ENCODE results near the gene TNFAIP8L2.
A peak's percentile ranks its signal among the peaks of the same experiment; 100 is the strongest.
"Not testable (repeated sequence)": the region's sequence is repeated elsewhere in the genome, so short reads cannot be mapped to it uniquely, and the experiment has no call there.

The TNFAIP8L2 gene

DNA sequence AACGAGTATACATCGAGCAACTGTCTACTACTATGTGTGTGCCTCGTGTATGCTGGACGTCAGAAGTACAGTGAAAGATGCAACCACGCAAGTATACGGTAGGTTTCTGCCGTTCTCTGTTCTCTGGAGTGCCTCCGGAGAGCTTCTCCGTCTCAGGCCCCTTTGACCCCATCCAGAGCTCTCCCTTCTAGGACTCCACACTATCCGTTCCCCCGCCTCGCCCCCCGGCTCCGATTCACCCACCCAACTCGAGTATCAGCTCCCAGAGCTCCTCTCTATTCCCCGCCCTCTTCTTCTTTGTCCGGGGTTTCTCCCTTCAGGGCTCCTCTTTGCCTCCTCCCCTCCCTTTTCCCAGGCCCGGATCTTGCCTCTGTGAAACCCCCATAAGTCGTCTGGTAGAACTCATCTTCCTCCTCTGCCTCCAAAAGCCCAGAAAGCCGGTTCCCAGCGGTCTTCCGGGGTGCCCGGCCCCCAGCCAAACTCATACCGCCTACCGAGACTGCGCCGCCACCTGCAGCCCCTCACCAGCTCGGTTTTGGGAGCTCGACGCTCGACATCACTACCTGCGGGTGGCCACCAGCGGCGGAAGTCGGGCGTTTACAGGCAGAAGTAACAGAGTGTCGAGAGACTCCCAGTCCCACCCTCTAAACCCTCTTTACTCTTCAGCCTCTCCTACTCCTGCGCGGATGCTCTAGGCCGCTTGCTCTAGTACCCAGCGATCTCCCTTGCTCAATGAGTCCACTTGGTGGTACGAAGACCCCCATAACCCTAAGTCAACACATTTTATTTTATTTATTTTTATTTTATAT, 33.4 kb downstream of the TNFAIP8L2 start, which contains the start of gene VPS72:
Gene VPS72, minus strand, starts transcription at position 561 of the 809 bp plus-strand sequence. Its CDS starts 76 bp downstream, at position 485.
- DNase-seq (ENCODE audit: low read depth in 2 of 2): peak; percentile 54 to 75

GRCh38 chr1:151192047-151192446, 35.6 kb downstream of the TNFAIP8L2 start:
- DNase-seq (ENCODE audit: low read depth in 2 of 2): no peak

- DNase-seq (ENCODE audit: low read depth in 2 of 2): no peak
These were observed 36.9 kb downstream of the TNFAIP8L2 start for GRCh38 chr1:151193304-151193703.

DNA sequence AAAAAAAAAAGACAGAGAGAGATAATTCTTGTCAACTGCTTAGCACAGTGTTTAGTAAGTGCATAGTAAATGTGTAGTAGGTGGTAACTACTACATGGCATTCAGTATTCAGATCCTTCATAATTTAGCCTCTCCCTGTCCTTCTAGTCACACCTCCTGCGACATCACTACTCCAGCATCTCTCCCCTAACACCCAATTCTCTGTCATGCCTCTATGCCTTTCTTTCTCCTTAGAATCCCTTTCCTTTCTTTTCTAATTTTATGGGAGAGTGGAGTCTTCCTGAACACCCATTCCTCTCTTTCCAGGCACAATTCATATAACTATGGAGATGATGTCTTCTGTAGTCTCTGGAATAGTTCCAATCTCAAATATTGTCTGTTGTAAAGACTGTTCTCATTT, 37.4 kb downstream of the TNFAIP8L2 start:
- no peak for DNase-seq (ENCODE audit: low read depth in 2 of 2)

GRCh38 chr1:151194894-151195594, 38.6 kb downstream of the TNFAIP8L2 start:
- not testable (repeated sequence) for DNase-seq (ENCODE audit: low read depth in 2 of 2)

GRCh38 chr1:151196292-151196800, 39.9 kb downstream of the TNFAIP8L2 start:
- peak; percentile 6 to 27 for DNase-seq (ENCODE audit: low read depth in 2 of 2)

- DNase-seq (ENCODE audit: low read depth in 2 of 2): no peak
These were observed 41.4 kb downstream of the TNFAIP8L2 start for GRCh38 chr1:151197863-151198253.

DNA sequence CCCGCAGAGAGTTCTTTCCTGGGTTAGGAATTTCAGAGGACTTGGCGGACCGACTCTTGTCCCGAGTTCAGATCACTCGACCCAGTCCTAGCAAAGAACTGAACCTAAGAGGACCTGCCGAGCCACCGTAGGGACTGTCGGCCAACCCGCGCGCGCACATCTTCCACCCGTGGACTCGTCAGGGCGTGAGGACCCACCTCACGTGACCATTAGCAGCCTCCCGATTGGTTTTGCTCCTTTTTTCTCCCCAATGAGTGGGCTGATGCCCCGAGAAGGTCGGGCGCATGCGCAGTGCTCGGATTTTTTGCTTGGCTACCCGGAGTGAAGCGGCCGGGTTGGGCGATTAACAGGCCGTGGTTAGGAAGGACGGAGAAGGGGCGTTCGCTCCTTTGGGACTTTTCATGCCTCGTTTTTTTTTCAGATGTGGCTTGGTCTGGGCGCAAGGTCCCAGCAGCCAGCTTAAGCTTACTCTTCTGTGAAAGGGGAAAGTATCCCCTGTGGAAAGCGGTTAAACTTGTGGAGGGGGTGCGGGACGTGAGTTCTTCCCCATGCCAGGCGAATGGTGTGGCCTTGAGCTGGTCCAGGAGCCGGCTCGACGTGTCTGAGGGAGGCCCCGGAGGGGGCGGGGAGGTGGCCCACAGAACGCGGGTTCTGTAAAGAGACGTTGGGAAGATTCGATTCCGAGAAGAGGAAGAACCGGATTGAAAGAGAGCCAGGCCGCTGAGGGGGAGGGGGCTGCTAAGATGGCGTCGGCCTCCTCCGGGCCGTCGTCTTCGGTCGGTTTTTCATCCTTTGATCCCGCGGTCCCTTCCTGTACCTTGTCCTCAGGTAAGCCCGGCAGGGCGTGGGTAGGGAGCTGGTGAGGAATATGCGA, 42.0 kb downstream of the TNFAIP8L2 start, which contains the start of gene PIP5K1A:
Gene PIP5K1A, plus strand, starts transcription at position 299 of the 874 bp plus-strand sequence. Its CDS starts 445 bp downstream, at position 744.
- DNase-seq (ENCODE audit: low read depth in 2 of 2): peak; percentile 95 to 98

GRCh38 chr1:151199873-151200581, 43.6 kb downstream of the TNFAIP8L2 start:
- no peak for DNase-seq (ENCODE audit: low read depth in 2 of 2)

DNA sequence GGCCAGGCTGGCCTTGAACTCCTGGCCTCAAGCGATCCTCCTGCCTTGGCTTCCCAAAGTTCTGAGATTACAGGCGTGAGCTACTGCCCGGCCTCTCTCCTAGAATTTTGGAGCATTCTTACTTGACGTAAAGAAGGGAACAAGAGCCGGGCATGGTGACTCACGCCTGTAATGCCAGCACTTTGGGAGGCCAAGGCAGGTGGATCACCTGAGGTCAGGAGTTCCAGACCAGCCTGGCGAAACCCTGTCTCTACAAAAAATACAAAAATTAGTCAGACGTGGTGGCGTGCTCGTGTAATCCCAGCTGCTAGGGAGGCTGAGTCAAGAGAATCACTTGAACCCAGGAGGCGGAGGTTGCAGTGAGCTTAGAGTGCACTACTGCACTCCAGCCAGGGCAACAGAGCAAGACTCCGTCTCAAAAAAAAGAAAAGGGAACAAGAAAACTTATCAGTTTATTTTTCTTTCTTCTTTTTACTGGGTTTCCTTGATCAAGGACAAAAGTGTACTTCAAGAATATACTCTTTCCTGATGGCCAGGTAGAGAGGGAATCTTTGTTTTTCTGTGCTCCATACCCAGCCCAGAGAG, 49.0 kb downstream of the TNFAIP8L2 start:
- not testable (repeated sequence) for DNase-seq (ENCODE audit: low read depth in 2 of 2)

Data from activated CD8-positive, alpha-beta memory T cell treated with anti-CD3 and anti-CD28 coated beads for 4 hours (primary cell).